ENCODE data around the gene YIPF2.

GRCh38 chr19:10874024-10874423 is 54.4 kb downstream of the YIPF2 start:
- TF ChIP-seq EZH2 (IDR thresholded peaks at IDR 0.05; ENCODE audit: borderline replicate concordance, low read length) (no peak), CTCF (IDR thresholded peaks at IDR 0.05; ENCODE audit: low read length) (no peak)
